Uterus (tissue), 4 donors: ENCODE data around the gene POLRMT. TPM values are rescaled to one million over a fixed set of nuclear protein-coding genes. Genes with fewer than 3 reads are reported as not detected.

Experiments used
- DNase-seq, 2 donors: peaks; one replicate each; pipeline ENCODE4 v3.0.0-alpha.2; 2019 to 2020
- H3K27ac ChIP-seq, 2 donors: fragments of 200-600 bp; sonication (generic); 1 replicate in 1 of 2; 2 replicates in 1 of 2; pipeline ENCODE4 v1.5.1; 2016 to 2018
- H3K27me3 ChIP-seq, 2 donors: fragments of 200-600 bp; sonication (generic); one replicate each; pipeline ENCODE4 v1.5.1; 2018 to 2019; ENCODE audit warnings: control low read depth in 1 of 2
- H3K36me3 ChIP-seq, 2 donors: fragments of 200-600 bp; sonication (generic); one replicate each; pipeline ENCODE4 v1.5.1; 2019; ENCODE audit warnings: control low read depth in 1 of 2
- H3K4me1 ChIP-seq, 2 donors: fragments of 200-600 bp; sonication (generic); one replicate each; pipeline ENCODE4 v1.5.1; 2018 to 2019; ENCODE audit warnings: control low read depth in 1 of 2
- H3K4me3 ChIP-seq, 2 donors: fragments of 200-600 bp; sonication (generic); 1 replicate in 1 of 2; 2 replicates in 1 of 2; pipeline ENCODE4 v1.5.1; 2018 to 2019; ENCODE audit warnings: mild to moderate bottlenecking in 1 of 2
- H3K9me3 ChIP-seq, 2 donors: fragments of 200-600 bp; sonication (generic); one replicate each; pipeline ENCODE4 v1.5.1; 2019; ENCODE audit warnings: control low read depth in 1 of 2
- CTCF ChIP-seq, 4 experiments: fragments of 200-600 bp in 2 of 4; fragments of 450-650 bp in 2 of 4; sonication (generic) in 2 of 4; IDR thresholded peaks; one replicate each; pipeline ENCODE4 v1.5.1; 2016 to 2019; ENCODE audit warnings: antibody characterized with exemption in 4 of 4, mild to moderate bottlenecking in 2 of 4, moderate library complexity in 1 of 4
- POLR2A ChIP-seq, 2 donors: fragments of 450-650 bp; IDR thresholded peaks; one replicate each; pipeline ENCODE4 v1.6.1; 2016; ENCODE audit warnings: antibody characterized with exemption in 2 of 2, mild to moderate bottlenecking in 1 of 2, moderate library complexity in 1 of 2
- intact Hi-C: fragments of 100-400 bp; cut with DNase I; formaldehyde crosslinking; loops from one replicate; pipeline ENCODE4 v1.15.1; 2023; ENCODE audit warnings: low total_unique reads
- total RNA-seq, 4 donors: library from RNA; depleted of rRNA in 3 of 4; stranded (reverse); fragments of >200 nt in 3 of 4; gene quantifications; one replicate each; pipeline versions ENCODE4 v1.1.0 to v1.2.4, GENCODE V29; 2014 to 2023
- donor health status: DM: yes; HTN: yes; CAD: no.

Gene POLRMT
- total RNA-seq, 4 donors from 2014 or later, result 10.5 to 42.0 (median 24.1) TPM

DNA sequence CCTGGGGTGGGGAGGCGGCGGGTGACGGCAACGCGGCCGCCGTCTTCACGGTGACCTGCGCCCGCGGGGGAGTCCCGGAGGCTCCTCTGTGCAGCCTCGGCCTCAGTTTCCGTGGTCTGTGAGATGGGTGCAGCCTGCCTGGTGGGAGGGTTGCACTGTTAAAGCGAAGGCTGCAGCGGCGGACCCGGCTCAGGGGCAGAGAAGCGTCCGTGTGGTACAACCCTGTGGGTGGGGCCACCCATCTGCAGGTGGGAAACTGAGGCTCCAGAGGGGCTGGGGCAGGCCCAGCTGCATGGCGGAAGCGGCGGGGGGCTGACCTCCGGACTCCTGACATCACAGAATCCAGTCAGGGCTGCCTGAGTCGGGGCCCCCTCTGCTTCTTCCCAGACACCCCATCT lies 6.8 kb upstream of the POLRMT start:
- H3K4me1 ChIP-seq, result peaks cover 0 to 15% of the 10 kb centered on the region in 2 donors
- intact Hi-C loops, result no loop called here
- no peak for DNase-seq
- no peaks in the 10 kb centered on the region for H3K27me3 ChIP-seq
- no peaks in the 10 kb centered on the region for H3K9me3 ChIP-seq
- peak overlapping the region in 1 of 2 donors; percentile 44 for H3K4me3 ChIP-seq
- peak overlapping the region in 1 of 2 donors; percentile 64 for H3K27ac ChIP-seq
- TF ChIP-seq CTCF (IDR thresholded peaks at IDR 0.05) (no peak), POLR2A (IDR thresholded peaks at IDR 0.05) (no peak)
- H3K36me3 ChIP-seq, result no peaks in the 10 kb centered on the region

GRCh38 chr19:639253-640160 lies 6.2 kb upstream of the POLRMT start, which contains the start of gene FGF22:
FGF22 (plus strand) TSS chr19:639879; CDS start chr19:639926, 47 bp downstream.
- Histone ChIP-seq H3K4me1 (peaks cover 0 to 16% of the 10 kb centered on the region in 2 donors), H3K27me3 (no peaks in the 10 kb centered on the region), H3K4me3 (peak within 1 kb of the TSS; percentile 21 to 44), H3K27ac (peak within 1 kb of the TSS in 1 of 2 donors; percentile 64), H3K36me3 (no peaks in the 10 kb centered on the region), H3K9me3 (no peaks in the 10 kb centered on the region)
- TF ChIP-seq CTCF (IDR thresholded peaks at IDR 0.05) (peak in 1 of 4 experiments; percentile 13), POLR2A (IDR thresholded peaks at IDR 0.05) (no peak)
- peak; percentile 91 to 93 for DNase-seq
- intact Hi-C loops, result no loop called here

- H3K4me3 ChIP-seq, result peak overlapping the region; percentile 21 to 44
- DNase-seq, result no peak
- intact Hi-C loops, result no loop called here
- peak overlapping the region in 1 of 2 donors; percentile 44 for H3K27ac ChIP-seq
- no peaks in the 10 kb centered on the region for H3K36me3 ChIP-seq
- no peaks in the 10 kb centered on the region for H3K27me3 ChIP-seq
- H3K9me3 ChIP-seq, result no peaks in the 10 kb centered on the region
- H3K4me1 ChIP-seq, result peaks cover 0 to 21% of the 10 kb centered on the region in 2 donors
- TF ChIP-seq CTCF (IDR thresholded peaks at IDR 0.05), result no peak
- TF ChIP-seq POLR2A (IDR thresholded peaks at IDR 0.05), result no peak
These were observed 5.5 kb upstream of the POLRMT start for GRCh38 chr19:638906-639252.

- H3K4me3 ChIP-seq, result no peak overlapping the region
- no peaks in the 10 kb centered on the region for H3K27me3 ChIP-seq
- no peaks in the 10 kb centered on the region for H3K36me3 ChIP-seq
- H3K27ac ChIP-seq, result no peak overlapping the region
- no peak for DNase-seq
- H3K4me1 ChIP-seq, result peaks cover 0 to 25% of the 10 kb centered on the region in 2 donors
- H3K9me3 ChIP-seq, result no peaks in the 10 kb centered on the region
- no peak for TF ChIP-seq CTCF (IDR thresholded peaks at IDR 0.05)
- no peak for TF ChIP-seq POLR2A (IDR thresholded peaks at IDR 0.05)
- intact Hi-C loops, result no loop called here
These were observed 1.8 kb upstream of the POLRMT start for GRCh38 chr19:634975-635652.
